ENCODE measurements around the gene PTPA. TPM values are rescaled to one million over a fixed set of nuclear protein-coding genes. Genes with fewer than 3 reads are reported as not detected.

PTPA gene
- total RNA-seq, 1 experiment from 2014 or later = 91.8 TPM

DNA sequence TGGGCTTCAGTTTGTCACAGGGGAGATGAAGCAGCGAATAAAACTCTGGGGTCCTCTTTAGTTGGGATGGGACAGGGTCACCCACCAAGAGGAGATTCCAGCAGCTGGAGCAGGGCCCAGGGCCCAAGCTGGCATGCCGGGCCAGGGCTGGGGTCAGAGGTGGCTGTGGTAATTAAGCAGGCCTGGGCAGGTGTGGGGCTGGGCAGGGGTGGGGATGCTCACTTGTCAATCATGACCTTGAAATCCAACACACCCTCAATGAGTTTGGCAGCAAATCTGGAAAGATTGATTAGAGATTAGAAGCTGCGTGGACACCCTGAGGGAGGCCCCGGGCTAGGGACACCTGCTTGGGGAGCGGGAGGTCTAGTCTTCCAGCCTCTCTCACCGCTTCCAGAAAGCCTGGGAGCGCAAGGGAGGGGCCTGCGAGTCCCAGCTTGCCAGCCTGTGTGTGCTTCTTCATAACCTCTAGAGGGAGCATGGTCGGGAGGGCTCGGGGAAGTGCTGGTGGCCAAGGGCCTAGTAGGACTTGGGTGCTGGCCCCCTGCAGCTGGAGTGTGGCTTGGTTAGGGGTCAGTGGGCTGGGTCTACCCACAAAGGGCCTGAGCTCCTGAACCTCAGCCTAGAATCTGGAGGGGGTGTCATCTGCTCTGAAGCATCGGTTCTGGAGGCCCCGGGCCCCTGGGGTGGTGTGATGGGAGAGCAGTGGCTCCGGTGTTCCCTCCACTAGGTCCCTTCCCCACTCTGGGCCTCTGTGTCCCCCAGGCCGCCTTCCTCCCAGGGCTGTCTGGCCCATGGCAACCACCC is 8.2 kb upstream of the PTPA start:
- BruUV-seq (replicated peaks) = no TSS peak
- no peak overlapping the region for H3K27ac Mint-ChIP-seq (ENCODE audit: low read depth, unreplicated experiment)
- peak; percentile 86 for DNase-seq (ENCODE audit: unreplicated experiment)
- TF ChIP-seq, protein P1, sequence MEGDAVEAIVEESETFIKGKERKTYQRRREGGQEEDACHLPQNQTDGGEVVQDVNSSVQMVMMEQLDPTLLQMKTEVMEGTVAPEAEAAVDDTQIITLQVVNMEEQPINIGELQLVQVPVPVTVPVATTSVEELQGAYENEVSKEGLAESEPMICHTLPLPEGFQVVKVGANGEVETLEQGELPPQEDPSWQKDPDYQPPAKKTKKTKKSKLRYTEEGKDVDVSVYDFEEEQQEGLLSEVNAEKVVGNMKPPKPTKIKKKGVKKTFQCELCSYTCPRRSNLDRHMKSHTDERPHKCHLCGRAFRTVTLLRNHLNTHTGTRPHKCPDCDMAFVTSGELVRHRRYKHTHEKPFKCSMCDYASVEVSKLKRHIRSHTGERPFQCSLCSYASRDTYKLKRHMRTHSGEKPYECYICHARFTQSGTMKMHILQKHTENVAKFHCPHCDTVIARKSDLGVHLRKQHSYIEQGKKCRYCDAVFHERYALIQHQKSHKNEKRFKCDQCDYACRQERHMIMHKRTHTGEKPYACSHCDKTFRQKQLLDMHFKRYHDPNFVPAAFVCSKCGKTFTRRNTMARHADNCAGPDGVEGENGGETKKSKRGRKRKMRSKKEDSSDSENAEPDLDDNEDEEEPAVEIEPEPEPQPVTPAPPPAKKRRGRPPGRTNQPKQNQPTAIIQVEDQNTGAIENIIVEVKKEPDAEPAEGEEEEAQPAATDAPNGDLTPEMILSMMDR (IDR thresholded peaks at IDR 0.05; ENCODE audit: unreplicated experiment) = peak; percentile 66
- no peak overlapping the region for H3K4me3 Mint-ChIP-seq (ENCODE audit: unreplicated experiment)
- CTCF ChIA-PET = interaction anchor here (0.5 to 2.6 kb wide), 7 partner anchors 9 to 500 kb away, joined by 3 to 9 read pairs (median 5); no protein-coding TSS in a partner anchor
- H3K27me3 Mint-ChIP-seq (ENCODE audit: insufficient read depth, unreplicated experiment) = no peaks in the 10 kb centered on the region
- H3K4me1 Mint-ChIP-seq (ENCODE audit: insufficient read depth, unreplicated experiment) = no peaks in the 10 kb centered on the region
- no peaks in the 10 kb centered on the region for H3K9me3 Mint-ChIP-seq (ENCODE audit: unreplicated experiment)
- intact Hi-C loops (cut with micrococcal nuclease) = no loop called here
- H3K36me3 Mint-ChIP-seq (ENCODE audit: insufficient read depth, unreplicated experiment) = peaks cover 5% of the 10 kb centered on the region
- POLR2A ChIA-PET = interaction anchor here (0.6 to 1.2 kb wide), 2 partner anchors 22 to 659 kb away, joined by 3 to 6 read pairs; partner anchors contain the start of gene DOLPP1

DNA sequence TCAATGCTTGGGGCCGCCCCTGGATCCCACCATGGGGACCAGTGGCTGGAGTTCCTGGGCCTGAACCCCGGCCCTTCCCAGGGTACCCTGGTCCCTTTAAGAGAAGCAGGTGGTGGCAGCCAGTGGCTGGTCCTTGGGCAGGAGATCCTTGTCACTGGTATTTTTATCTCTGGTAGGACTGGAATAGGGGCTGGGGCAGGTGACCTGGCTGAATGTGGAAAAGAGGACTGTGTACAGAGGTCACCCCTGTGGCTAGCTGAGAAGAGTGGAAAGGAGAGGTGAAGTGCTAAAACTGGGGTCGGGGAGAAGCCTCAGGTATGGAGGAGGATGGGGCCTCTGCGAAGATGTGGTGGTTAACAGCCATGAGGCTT is 7.6 kb upstream of the PTPA start:
- TF ChIP-seq, protein P1 (IDR thresholded peaks at IDR 0.05; ENCODE audit: unreplicated experiment) = no peak
- ChIA-PET CTCF (interaction anchor here (0.5 to 2.6 kb wide), 5 partner anchors 12 to 1539 kb away, joined by 3 to 9 read pairs (median 3); no protein-coding TSS in a partner anchor), POLR2A (interaction anchor here (1.2 kb wide), 1 partner anchor 23 kb away, joined by 6 read pairs; the partner anchor contains the start of gene DOLPP1)
- BruUV-seq (replicated peaks) = no TSS peak
- no peak for DNase-seq (ENCODE audit: unreplicated experiment)
- H3K4me3 Mint-ChIP-seq (ENCODE audit: unreplicated experiment) = no peak overlapping the region
- no peaks in the 10 kb centered on the region for H3K4me1 Mint-ChIP-seq (ENCODE audit: insufficient read depth, unreplicated experiment)
- H3K27ac Mint-ChIP-seq (ENCODE audit: low read depth, unreplicated experiment) = no peak overlapping the region
- no peaks in the 10 kb centered on the region for H3K9me3 Mint-ChIP-seq (ENCODE audit: unreplicated experiment)
- H3K27me3 Mint-ChIP-seq (ENCODE audit: insufficient read depth, unreplicated experiment) = no peaks in the 10 kb centered on the region
- intact Hi-C loops (cut with micrococcal nuclease) = no loop called here
- peaks cover 5% of the 10 kb centered on the region for H3K36me3 Mint-ChIP-seq (ENCODE audit: insufficient read depth, unreplicated experiment)

DNA sequence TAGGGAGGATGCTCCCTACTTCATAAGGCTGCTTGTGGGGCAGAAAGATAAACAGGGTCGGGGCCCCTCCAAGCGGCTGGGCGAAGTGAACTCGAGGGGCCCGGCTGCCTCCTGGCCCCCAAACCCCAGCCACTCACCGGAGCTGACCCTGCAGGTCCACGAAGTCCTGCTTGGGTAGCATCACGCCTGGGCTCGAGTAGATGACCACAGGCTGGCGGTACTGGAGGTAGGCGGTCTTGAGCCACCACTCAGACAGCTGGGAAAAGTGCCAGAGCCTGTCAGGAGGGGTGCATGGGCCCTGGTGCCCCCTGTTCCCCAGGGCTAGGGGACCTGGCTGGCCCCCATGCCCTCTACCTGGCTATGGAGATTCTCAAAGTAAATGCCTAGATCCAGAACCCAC is 7.2 kb upstream of the PTPA start:
- intact Hi-C loops (cut with micrococcal nuclease) = no loop called here
- TF ChIP-seq, protein P1 (IDR thresholded peaks at IDR 0.05; ENCODE audit: unreplicated experiment) = no peak
- ChIA-PET POLR2A (interaction anchor here (1.2 kb wide), 1 partner anchor 23 kb away, joined by 6 read pairs; the partner anchor contains the start of gene DOLPP1), CTCF (interaction anchor here (0.5 to 2.6 kb wide), 5 partner anchors 11 to 1539 kb away, joined by 3 to 9 read pairs (median 3); no protein-coding TSS in a partner anchor)
- no TSS peak for BruUV-seq (replicated peaks)
- Mint-ChIP-seq H3K9me3 (ENCODE audit: unreplicated experiment) (no peaks in the 10 kb centered on the region), H3K4me1 (ENCODE audit: insufficient read depth, unreplicated experiment) (no peaks in the 10 kb centered on the region), H3K4me3 (ENCODE audit: unreplicated experiment) (no peak overlapping the region), H3K27me3 (ENCODE audit: insufficient read depth, unreplicated experiment) (no peaks in the 10 kb centered on the region), H3K36me3 (ENCODE audit: insufficient read depth, unreplicated experiment) (peaks cover 5% of the 10 kb centered on the region), H3K27ac (ENCODE audit: low read depth, unreplicated experiment) (no peak overlapping the region)
- no peak for DNase-seq (ENCODE audit: unreplicated experiment)

DNA sequence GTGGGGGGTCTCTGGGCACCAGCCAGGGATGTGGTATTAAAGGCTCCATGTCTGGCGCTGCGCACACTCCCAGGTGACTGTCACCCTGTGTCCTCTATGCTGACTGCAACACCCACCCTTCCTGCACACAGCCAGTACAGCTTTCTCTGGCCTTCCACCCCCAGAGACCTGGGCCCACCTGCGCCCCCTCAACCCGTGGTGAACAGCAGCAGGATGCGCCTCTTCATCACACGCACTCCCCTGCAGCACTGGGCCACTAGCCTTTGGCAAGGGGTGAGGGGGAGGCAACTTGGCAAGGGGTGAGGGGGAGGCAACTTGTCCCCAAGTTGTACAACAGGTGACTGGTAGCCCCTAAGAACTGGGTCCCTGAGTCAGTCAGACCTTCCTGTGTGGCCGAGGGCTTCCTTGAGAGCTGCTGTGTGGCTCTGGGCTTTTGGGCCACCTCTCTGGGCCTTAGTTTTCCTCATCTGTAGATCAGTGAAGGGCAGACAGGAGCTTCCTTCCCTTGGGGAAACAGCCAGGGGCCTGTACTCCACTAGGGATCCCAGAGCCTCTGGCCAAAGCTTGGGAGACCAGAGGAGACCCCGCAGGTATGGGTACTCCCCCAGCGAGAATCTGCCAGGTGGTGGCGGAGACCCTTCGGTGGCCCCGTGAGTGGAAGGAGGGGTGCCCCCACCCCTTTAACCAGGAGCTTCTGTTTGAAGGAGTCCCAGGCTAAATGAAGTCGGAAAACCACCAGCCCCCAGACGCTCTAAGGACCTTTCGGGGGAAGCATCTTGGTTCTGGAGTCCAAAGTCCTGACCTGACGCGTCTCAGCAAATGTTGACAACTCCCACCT is 5.1 kb upstream of the PTPA start:
- peaks cover 5% of the 10 kb centered on the region for H3K36me3 Mint-ChIP-seq (ENCODE audit: insufficient read depth, unreplicated experiment)
- no peak overlapping the region for H3K27ac Mint-ChIP-seq (ENCODE audit: low read depth, unreplicated experiment)

More for the DNA sequence above, 5.1 kb upstream of the PTPA start:
- peaks cover 9% of the 10 kb centered on the region for H3K4me1 Mint-ChIP-seq (ENCODE audit: insufficient read depth, unreplicated experiment)
- TF ChIP-seq, protein P1 (IDR thresholded peaks at IDR 0.05; ENCODE audit: unreplicated experiment) = no peak
- DNase-seq (ENCODE audit: unreplicated experiment) = no peak
- POLR2A ChIA-PET = no interaction called here
- H3K9me3 Mint-ChIP-seq (ENCODE audit: unreplicated experiment) = no peaks in the 10 kb centered on the region
- H3K4me3 Mint-ChIP-seq (ENCODE audit: unreplicated experiment) = no peak overlapping the region
- intact Hi-C loops (cut with micrococcal nuclease) = no loop called here
- H3K27me3 Mint-ChIP-seq (ENCODE audit: insufficient read depth, unreplicated experiment) = no peaks in the 10 kb centered on the region
- no TSS peak for BruUV-seq (replicated peaks)
- CTCF ChIA-PET = interaction anchor here (0.6 kb wide), 2 partner anchors 100 to 631 kb away, joined by 3 read pairs; no protein-coding TSS in a partner anchor
